Lung (tissue), 12 donors: ENCODE data around the gene ID3. TPM values are rescaled to one million over a fixed set of nuclear protein-coding genes. Genes with fewer than 3 reads are reported as not detected.

Source experiments
- ATAC-seq: fragments of 200-7000 bp; cut with Tn5 transposase; one replicate; pipeline ENCODE4 v1.9.1; 2020; ENCODE audit warnings: moderate number of reproducible peaks; ENCODE audit not compliant: insufficient read depth, low FRiP score
- DNase-seq, 3 donors: peaks; one replicate each; pipeline ENCODE4 v3.0.0-alpha.2; 2013 to 2017
- H3K27ac ChIP-seq, 2 donors: one replicate each; pipeline ENCODE4 v1.5.1; 2013; ENCODE audit warnings: mild to moderate bottlenecking in 2 of 2, moderate library complexity in 2 of 2, control low read depth in 1 of 2, inconsistent platforms in 1 of 2, low read depth in 1 of 2, low read length in 1 of 2
- H3K27me3 ChIP-seq, 3 donors: one replicate each; pipeline ENCODE4 v1.5.1; 2013; ENCODE audit warnings: low read length in 2 of 3; ENCODE audit not compliant: control insufficient read depth in 3 of 3, insufficient read depth in 3 of 3
- H3K36me3 ChIP-seq, 4 donors: one replicate each; pipeline ENCODE4 v1.5.1; 2013; ENCODE audit warnings: low read length in 4 of 4, mild to moderate bottlenecking in 1 of 4, moderate library complexity in 1 of 4; ENCODE audit not compliant: control insufficient read depth in 4 of 4, insufficient read depth in 4 of 4
- H3K4me1 ChIP-seq, 5 donors: one replicate each; pipeline ENCODE4 v1.5.1; 2013; ENCODE audit warnings: low read length in 5 of 5, mild to moderate bottlenecking in 2 of 5, moderate library complexity in 1 of 5; ENCODE audit not compliant: control insufficient read depth in 5 of 5, insufficient read depth in 5 of 5
- H3K4me3 ChIP-seq: one replicate; pipeline ENCODE4 v1.5.1; 2013; ENCODE audit warnings: mild to moderate bottlenecking, control low read depth, moderate library complexity
- H3K9ac ChIP-seq, 2 donors: one replicate each; pipeline ENCODE4 v1.5.1; 2013; ENCODE audit warnings: low read length in 2 of 2, control low read depth in 1 of 2; ENCODE audit not compliant: insufficient read depth in 1 of 2
- H3K9me3 ChIP-seq, 4 donors: one replicate each; pipeline ENCODE4 v1.5.1; 2013; ENCODE audit warnings: low read length in 3 of 4, mild to moderate bottlenecking in 1 of 4, moderate library complexity in 1 of 4; ENCODE audit not compliant: control insufficient read depth in 4 of 4, insufficient read depth in 3 of 4
- WGBS, 2 donors: extraction: QIAGEN DNeasy Blood & Tissue Kit; methylation state at CpG; one replicate each; pipeline ENCODE4 v1.1.7; 2013; 5-methylcytosine and 5-hydroxymethylcytosine counted together
- polyA plus RNA-seq, 2 donors: library from polyadenylated mRNA; stranded (reverse); fragments of 200-250 nt; gene quantifications; one replicate each; pipeline ENCODE4 v1.2.1, GENCODE V29; 2013
- total RNA-seq, 2 donors: library from RNA; depleted of rRNA in 1 of 2; stranded (reverse); fragments of >200 nt in 1 of 2; gene quantifications; one replicate each; pipeline ENCODE4 v1.2.1, GENCODE V29; 2014 to 2021
- TF ChIP-seq, protein P1 (sequence below): IDR thresholded peaks from 2 replicates; pipeline ENCODE4 v1.5.1; 2012; ENCODE audit warnings: mild to moderate bottlenecking; ENCODE audit errors: control extremely low read depth, extremely low read depth
- donor health status: control.
- donor health status: control.
- donor health status: Bipolar disorder and iron deficiency.
- donor health status: healthy.
- donor health status: DM: yes; HTN: yes; CAD: no.

The ID3 gene
- total and polyA plus RNA-seq, 4 donors, result 119 to 275 (median 163) TPM

DNA sequence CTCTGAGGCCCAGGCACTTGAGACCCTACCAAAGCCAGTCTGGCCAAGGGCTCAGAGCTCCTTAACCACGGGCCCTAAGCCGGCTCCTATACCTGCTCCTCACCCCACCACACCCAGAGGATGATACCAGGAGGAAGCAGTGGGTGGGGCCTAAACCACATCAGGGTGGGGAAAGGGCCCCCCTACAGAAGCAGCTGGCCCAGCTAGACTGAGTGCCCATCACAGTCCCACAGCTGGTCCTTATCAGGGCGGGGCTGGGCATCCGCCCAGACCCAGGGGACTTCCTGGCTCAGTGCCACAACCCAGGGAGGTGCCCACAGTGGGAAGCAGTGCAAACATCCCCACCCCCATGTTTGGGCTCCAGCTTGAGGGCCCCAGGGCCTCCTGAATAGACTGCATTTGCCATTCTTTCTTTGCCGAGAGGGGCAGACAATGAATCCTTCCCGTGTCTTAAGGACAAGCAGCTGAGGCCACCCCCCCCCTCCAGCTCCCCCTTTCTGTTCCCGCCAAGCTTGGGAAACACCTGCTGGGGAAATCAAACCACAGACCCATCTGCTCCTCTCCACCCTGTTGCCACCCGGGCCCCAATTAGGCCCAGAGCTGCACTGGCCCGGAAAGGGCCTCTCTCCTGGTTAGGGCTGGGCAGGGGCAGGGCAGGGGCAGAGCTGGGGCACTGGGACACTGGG is 34.4 kb downstream of the ID3 start:
- Histone ChIP-seq H3K27ac (no peak overlapping the region), H3K9ac (no peak overlapping the region), H3K4me1 (peaks cover 0 to 12% (median 3%) of the 10 kb centered on the region in 5 donors), H3K36me3 (no peaks in the 10 kb centered on the region), H3K9me3 (no peaks in the 10 kb centered on the region), H3K4me3 (no peak overlapping the region), H3K27me3 (no peaks in the 10 kb centered on the region)
- 14 to 36% methylated on average over 9 of the region's 9 CpGs for WGBS, 2 donors
- peak in 1 of 3 donors; percentile 31 for DNase-seq
- TF ChIP-seq, protein P1, sequence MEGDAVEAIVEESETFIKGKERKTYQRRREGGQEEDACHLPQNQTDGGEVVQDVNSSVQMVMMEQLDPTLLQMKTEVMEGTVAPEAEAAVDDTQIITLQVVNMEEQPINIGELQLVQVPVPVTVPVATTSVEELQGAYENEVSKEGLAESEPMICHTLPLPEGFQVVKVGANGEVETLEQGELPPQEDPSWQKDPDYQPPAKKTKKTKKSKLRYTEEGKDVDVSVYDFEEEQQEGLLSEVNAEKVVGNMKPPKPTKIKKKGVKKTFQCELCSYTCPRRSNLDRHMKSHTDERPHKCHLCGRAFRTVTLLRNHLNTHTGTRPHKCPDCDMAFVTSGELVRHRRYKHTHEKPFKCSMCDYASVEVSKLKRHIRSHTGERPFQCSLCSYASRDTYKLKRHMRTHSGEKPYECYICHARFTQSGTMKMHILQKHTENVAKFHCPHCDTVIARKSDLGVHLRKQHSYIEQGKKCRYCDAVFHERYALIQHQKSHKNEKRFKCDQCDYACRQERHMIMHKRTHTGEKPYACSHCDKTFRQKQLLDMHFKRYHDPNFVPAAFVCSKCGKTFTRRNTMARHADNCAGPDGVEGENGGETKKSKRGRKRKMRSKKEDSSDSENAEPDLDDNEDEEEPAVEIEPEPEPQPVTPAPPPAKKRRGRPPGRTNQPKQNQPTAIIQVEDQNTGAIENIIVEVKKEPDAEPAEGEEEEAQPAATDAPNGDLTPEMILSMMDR, result no peak
- no peak for ATAC-seq

DNA sequence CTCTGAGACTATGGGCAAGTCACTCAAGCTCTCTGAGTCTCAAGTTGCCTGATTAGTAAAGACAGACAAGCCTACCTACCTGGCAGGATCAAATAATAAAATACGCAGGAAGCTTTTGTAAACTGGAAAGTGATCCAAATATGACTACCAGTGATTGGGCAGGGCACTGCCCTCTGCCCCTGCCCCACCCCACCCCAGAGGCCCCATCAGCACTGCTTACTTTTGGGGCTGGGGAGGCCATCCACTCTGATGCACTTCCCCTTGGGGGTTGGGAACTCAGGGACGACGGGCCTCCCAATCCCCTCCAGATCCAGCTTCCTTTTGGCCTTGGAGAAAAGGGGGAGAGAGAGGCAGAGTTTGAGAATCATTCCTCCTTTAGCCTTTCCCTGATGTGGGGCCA is 35.1 kb downstream of the ID3 start:
- WGBS, 2 donors, result 51 to 64% methylated on average over 3 of the region's 3 CpGs
- H3K9me3 ChIP-seq, result no peaks in the 10 kb centered on the region
- H3K36me3 ChIP-seq, result no peaks in the 10 kb centered on the region
- ATAC-seq (no peak), DNase-seq (no peak)
- H3K27ac ChIP-seq, result no peak overlapping the region
- H3K4me3 ChIP-seq, result no peak overlapping the region
- TF ChIP-seq, protein P1, result no peak
- H3K4me1 ChIP-seq, result peaks cover 0 to 9% (median 3%) of the 10 kb centered on the region in 5 donors
- no peaks in the 10 kb centered on the region for H3K27me3 ChIP-seq
- H3K9ac ChIP-seq, result no peak overlapping the region

DNA sequence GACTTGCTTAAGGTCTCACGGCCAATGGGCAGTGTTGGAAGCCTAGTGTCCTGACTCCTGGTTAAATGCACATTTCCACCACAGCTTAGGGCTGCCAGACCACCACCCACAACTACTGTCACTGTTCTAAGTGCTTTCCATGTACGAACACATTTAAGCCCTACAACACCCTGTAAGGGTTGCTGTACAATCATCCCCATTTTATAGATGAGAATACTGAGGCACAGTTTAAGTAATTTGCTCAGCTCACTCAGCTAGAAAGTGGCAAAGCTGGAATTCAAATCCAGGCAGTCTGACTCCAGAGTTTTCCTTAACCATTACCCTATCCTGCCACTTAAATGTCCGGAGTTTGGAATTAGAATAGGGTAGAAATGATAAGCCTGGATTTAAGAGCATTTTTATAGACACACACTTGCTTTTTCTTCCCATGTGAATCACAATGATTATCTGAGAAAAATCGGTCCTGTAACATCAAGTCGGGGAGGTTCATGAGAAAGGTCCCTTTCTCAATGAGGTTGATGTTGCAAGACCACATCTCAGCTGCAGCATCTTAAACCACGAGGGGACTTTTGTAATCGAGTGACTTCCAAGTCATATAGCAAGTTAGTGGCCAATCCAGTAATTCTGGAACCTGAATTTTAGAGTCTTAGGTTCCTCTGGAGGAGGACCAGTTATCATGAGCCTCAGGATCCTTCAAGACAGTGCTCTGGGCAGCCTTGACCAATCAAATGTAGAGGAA is 36.9 kb downstream of the ID3 start:
- Histone ChIP-seq H3K4me3 (no peak overlapping the region), H3K9ac (no peak overlapping the region), H3K4me1 (peaks cover 0 to 6% (median 0%) of the 10 kb centered on the region in 5 donors), H3K9me3 (no peaks in the 10 kb centered on the region), H3K36me3 (no peaks in the 10 kb centered on the region), H3K27me3 (no peaks in the 10 kb centered on the region), H3K27ac (no peak overlapping the region)
- 55 to 77% methylated on average over 7 of the region's 7 CpGs for WGBS, 2 donors
- DNase-seq (no peak), ATAC-seq (no peak)
- TF ChIP-seq, protein P1, result no peak
